K562 (cell line): ENCODE data around the gene SLC2A4RG. TPM values are rescaled to one million over a fixed set of nuclear protein-coding genes. Genes with fewer than 3 reads are reported as not detected.

Source experiments
- ELF2 ChIP-seq: fragments of 250-450 bp; sonication (Bioruptor Pico); IDR thresholded peaks from 2 replicates; pipeline ENCODE4 v1.5.0; 2021; ENCODE audit warnings: mild to moderate bottlenecking
- HOXB6 ChIP-seq: fragments of 250-450 bp; sonication (Bioruptor Pico); IDR thresholded peaks from 2 replicates; pipeline ENCODE4 v1.5.1; 2022; ENCODE audit warnings: mild to moderate bottlenecking, borderline replicate concordance
- KDM4B ChIP-seq, 2 experiments: fragments of 450-650 bp in 1 of 2; sonication (generic) in 1 of 2; IDR thresholded peaks; 2 replicates each; pipeline ENCODE4 v1.6.1; 2016 to 2017; ENCODE audit warnings: borderline replicate concordance in 2 of 2, antibody characterized with exemption in 1 of 2, low read depth in 1 of 2, mild to moderate bottlenecking in 1 of 2
- RBM15 ChIP-seq: fragments of 200-400 bp; formaldehyde crosslinking; IDR thresholded peaks from 2 replicates; pipeline ENCODE4 v1.6.1; 2018; ENCODE audit warnings: mild to moderate bottlenecking, low read length, moderate library complexity; ENCODE audit not compliant: insufficient read depth
- RBM39 ChIP-seq: fragments of 200-400 bp; formaldehyde crosslinking; optimal IDR thresholded peaks from 2 replicates; pipeline ENCODE3; 2018; ENCODE audit warnings: low read depth, low read length
- TBP ChIP-seq: optimal IDR thresholded peaks from 2 replicates; pipeline ENCODE3; 2011; ENCODE audit warnings: low read depth, low read length, improper control_type of control experiment
- TOE1 ChIP-seq, 2 experiments: fragments of 450-650 bp in 1 of 2; sonication (generic) in 1 of 2; formaldehyde crosslinking in 1 of 2; IDR thresholded peaks; 2 replicates each; pipeline versions ENCODE4 v1.7.1 to v1.8.0; 2016 to 2022; ENCODE audit warnings: borderline replicate concordance in 2 of 2, mild to moderate bottlenecking in 2 of 2, antibody characterized with exemption in 1 of 2, inconsistent platforms in 1 of 2, low read depth in 1 of 2, missing genetic modification reagents in 1 of 2, moderate library complexity in 1 of 2
- ZNF133 ChIP-seq: fragments of 250-450 bp; sonication (Bioruptor Pico); IDR thresholded peaks from 2 replicates; pipeline ENCODE4 v1.4.0; 2020; ENCODE audit warnings: mild to moderate bottlenecking
- ZNF174 ChIP-seq: fragments of 250-450 bp; sonication (Bioruptor Pico); IDR thresholded peaks from 2 replicates; pipeline ENCODE4 v1.4.0; 2020; ENCODE audit warnings: mild to moderate bottlenecking
- ZNF695 ChIP-seq: fragments of 450-650 bp; formaldehyde crosslinking; IDR thresholded peaks from 2 replicates; pipeline ENCODE4 v1.4.0; 2020; ENCODE audit warnings: mild to moderate bottlenecking, moderate library complexity
- ZNF766 ChIP-seq: fragments of 200-800 bp; sonication (Bioruptor generic); conservative IDR thresholded peaks from 2 replicates; pipeline ENCODE4 v1.6.1; 2016; ENCODE audit warnings: missing genetic modification characterization, missing compliant biosample characterization
- polyA plus RNA-seq, 8 experiments: library from polyadenylated mRNA; depleted of rRNA in 4 of 8; stranded (reverse) in 5 of 8; unstranded in 3 of 8; fragments of >200 nt; fragmentation: Nextera tagmentation in 2 of 8; fragmentation: Illumina TruSeq in 1 of 8; extraction: Ambion mirVana in 2 of 8; extraction: Trizol in 1 of 8; gene quantifications; 2 replicates each; pipeline versions ENCODE4 v1.2.1 to v1.2.3, GENCODE V29; 2011 to 2014; ENCODE audit warnings: inconsistent platforms in 1 of 8, missing spikeins in 1 of 8
- total RNA-seq, 7 experiments: library from RNA; depleted of rRNA in 6 of 7; stranded (reverse); fragments of >200 nt in 6 of 7; fragmentation: Illumina TruSeq in 2 of 7; extraction: Trizol in 2 of 7; gene quantifications; 2 replicates each; pipeline versions ENCODE4 v1.2.1 to v1.2.3, GENCODE V29; 2011 to 2021; ENCODE audit warnings: low replicate concordance in 1 of 7
- TF ChIP-seq, protein P1 (sequence below): fragments of 450-650 bp; IDR thresholded peaks from 2 replicates; pipeline ENCODE4 v1.6.1; 2016; ENCODE audit warnings: missing biosample characterization, missing genetic modification characterization
- TF ChIP-seq, protein P2 (sequence below): fragments of 250-450 bp; sonication (Bioruptor Pico); IDR thresholded peaks from 2 replicates; pipeline ENCODE4 v1.5.0; 2020; ENCODE audit warnings: mild to moderate bottlenecking, borderline replicate concordance
- TF ChIP-seq, protein P3 (sequence below): fragments of 200-800 bp; sonication (Bioruptor generic); IDR thresholded peaks from 2 replicates; pipeline ENCODE4 v1.6.1; 2017; ENCODE audit warnings: missing genetic modification characterization, missing compliant biosample characterization
- TF ChIP-seq, protein P4 (sequence below): IDR thresholded peaks from 2 replicates; pipeline ENCODE4 v1.6.1; 2011; ENCODE audit warnings: borderline replicate concordance, low read depth, mild to moderate bottlenecking, moderate library complexity, low read length; ENCODE audit not compliant: insufficient read depth, poor library complexity, severe bottlenecking
- TF ChIP-seq, protein P5 (sequence below): sonication (generic); formaldehyde crosslinking; IDR thresholded peaks from 2 replicates; pipeline ENCODE4 v1.4.0; 2020; ENCODE audit warnings: mild to moderate bottlenecking, missing genetic modification reagents

Gene SLC2A4RG
- total and polyA plus RNA-seq, 9 of the 15 experiments (the other 6 are each of a cell fraction or from before 2014, with no cell fraction given) = 0.34 to 97.3 (median 26.5) TPM

DNA sequence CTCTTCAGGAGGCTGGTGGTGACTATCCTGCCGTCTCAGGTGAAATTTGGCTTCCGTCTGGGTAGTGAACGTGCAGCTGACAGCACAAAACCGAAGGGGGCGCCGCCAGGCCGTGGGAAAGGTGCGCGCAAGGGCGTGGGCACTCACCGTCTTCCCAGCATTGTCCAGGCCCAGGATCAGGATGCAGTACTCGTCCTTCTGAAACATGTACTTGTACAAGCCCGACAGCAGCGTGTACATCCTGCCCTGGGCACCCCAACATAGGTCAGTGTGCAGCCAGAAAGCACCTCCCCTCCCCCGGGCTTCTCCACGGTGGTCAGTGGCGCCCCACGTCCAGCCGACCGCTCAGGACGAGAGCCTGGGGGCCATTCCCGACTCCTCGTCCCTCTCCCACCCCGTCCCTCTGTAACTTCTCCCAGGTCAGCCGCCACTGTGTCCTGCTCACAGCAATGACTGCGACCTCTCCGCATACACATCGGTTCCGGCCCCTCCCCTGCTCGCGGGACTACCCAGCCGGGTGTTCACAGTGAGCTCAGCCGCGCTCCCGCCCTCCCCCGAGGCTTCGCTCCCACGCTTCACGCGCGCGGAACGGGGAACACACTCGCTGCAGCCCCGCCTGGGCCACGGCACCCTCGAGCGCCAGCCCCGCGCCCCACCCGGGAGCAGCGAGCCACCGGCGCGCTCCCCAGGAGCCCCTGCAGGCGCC is 32.6 kb upstream of the SLC2A4RG start (continued):
- TF ChIP-seq HOXB6 (CRISPR knock-in tag) (no peak), KDM4B (IDR thresholded peaks at IDR 0.05; ENCODE audit: borderline replicate concordance in 2 of 2, low read depth in 1 of 2) (peak in 1 of 2 experiments; percentile 48; a peak in 1 of 4 replicates), TBP (no peak), ZNF174 (CRISPR knock-in tag) (no peak), ELF2 (CRISPR knock-in tag) (no peak), RBM15 (no peak), ZNF133 (CRISPR knock-in tag) (no peak), ZNF766 (no peak), RBM39 (no peak), ZNF695 (no peak), TOE1 (IDR thresholded peaks at IDR 0.05; ENCODE audit: borderline replicate concordance) (peak; percentile 46; the same call in 1 of the 2 replicates), TOE1 (CRISPR knock-in tag; IDR thresholded peaks at IDR 0.05; ENCODE audit: borderline replicate concordance, low read depth) (no peak)
- TF ChIP-seq, protein P1, sequence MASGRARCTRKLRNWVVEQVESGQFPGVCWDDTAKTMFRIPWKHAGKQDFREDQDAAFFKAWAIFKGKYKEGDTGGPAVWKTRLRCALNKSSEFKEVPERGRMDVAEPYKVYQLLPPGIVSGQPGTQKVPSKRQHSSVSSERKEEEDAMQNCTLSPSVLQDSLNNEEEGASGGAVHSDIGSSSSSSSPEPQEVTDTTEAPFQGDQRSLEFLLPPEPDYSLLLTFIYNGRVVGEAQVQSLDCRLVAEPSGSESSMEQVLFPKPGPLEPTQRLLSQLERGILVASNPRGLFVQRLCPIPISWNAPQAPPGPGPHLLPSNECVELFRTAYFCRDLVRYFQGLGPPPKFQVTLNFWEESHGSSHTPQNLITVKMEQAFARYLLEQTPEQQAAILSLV (tag) = no peak
- TF ChIP-seq, protein P2, sequence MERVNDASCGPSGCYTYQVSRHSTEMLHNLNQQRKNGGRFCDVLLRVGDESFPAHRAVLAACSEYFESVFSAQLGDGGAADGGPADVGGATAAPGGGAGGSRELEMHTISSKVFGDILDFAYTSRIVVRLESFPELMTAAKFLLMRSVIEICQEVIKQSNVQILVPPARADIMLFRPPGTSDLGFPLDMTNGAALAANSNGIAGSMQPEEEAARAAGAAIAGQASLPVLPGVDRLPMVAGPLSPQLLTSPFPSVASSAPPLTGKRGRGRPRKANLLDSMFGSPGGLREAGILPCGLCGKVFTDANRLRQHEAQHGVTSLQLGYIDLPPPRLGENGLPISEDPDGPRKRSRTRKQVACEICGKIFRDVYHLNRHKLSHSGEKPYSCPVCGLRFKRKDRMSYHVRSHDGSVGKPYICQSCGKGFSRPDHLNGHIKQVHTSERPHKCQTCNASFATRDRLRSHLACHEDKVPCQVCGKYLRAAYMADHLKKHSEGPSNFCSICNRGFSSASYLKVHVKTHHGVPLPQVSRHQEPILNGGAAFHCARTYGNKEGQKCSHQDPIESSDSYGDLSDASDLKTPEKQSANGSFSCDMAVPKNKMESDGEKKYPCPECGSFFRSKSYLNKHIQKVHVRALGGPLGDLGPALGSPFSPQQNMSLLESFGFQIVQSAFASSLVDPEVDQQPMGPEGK = no peak
- TF ChIP-seq, protein P3, sequence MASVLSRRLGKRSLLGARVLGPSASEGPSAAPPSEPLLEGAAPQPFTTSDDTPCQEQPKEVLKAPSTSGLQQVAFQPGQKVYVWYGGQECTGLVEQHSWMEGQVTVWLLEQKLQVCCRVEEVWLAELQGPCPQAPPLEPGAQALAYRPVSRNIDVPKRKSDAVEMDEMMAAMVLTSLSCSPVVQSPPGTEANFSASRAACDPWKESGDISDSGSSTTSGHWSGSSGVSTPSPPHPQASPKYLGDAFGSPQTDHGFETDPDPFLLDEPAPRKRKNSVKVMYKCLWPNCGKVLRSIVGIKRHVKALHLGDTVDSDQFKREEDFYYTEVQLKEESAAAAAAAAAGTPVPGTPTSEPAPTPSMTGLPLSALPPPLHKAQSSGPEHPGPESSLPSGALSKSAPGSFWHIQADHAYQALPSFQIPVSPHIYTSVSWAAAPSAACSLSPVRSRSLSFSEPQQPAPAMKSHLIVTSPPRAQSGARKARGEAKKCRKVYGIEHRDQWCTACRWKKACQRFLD (CRISPR knock-in tag) = 0 out of 2 replicates have a peak, but pooled peaks have one; percentile 2
- TF ChIP-seq, protein P4, sequence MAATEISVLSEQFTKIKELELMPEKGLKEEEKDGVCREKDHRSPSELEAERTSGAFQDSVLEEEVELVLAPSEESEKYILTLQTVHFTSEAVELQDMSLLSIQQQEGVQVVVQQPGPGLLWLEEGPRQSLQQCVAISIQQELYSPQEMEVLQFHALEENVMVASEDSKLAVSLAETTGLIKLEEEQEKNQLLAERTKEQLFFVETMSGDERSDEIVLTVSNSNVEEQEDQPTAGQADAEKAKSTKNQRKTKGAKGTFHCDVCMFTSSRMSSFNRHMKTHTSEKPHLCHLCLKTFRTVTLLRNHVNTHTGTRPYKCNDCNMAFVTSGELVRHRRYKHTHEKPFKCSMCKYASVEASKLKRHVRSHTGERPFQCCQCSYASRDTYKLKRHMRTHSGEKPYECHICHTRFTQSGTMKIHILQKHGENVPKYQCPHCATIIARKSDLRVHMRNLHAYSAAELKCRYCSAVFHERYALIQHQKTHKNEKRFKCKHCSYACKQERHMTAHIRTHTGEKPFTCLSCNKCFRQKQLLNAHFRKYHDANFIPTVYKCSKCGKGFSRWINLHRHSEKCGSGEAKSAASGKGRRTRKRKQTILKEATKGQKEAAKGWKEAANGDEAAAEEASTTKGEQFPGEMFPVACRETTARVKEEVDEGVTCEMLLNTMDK = peak; percentile 60
- TF ChIP-seq, protein P5, sequence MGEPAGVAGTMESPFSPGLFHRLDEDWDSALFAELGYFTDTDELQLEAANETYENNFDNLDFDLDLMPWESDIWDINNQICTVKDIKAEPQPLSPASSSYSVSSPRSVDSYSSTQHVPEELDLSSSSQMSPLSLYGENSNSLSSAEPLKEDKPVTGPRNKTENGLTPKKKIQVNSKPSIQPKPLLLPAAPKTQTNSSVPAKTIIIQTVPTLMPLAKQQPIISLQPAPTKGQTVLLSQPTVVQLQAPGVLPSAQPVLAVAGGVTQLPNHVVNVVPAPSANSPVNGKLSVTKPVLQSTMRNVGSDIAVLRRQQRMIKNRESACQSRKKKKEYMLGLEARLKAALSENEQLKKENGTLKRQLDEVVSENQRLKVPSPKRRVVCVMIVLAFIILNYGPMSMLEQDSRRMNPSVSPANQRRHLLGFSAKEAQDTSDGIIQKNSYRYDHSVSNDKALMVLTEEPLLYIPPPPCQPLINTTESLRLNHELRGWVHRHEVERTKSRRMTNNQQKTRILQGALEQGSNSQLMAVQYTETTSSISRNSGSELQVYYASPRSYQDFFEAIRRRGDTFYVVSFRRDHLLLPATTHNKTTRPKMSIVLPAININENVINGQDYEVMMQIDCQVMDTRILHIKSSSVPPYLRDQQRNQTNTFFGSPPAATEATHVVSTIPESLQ = no peak
